Fibroblast of skin of abdomen (primary cell): ENCODE data around the gene PPARD. TPM values are rescaled to one million over a fixed set of nuclear protein-coding genes. Genes with fewer than 3 reads are reported as not detected.
A peak's percentile ranks its signal among the peaks of the same experiment; 100 is the strongest.
"Not testable (repeated sequence)": the region's sequence is repeated elsewhere in the genome, so short reads cannot be mapped to it uniquely, and the experiment has no call there.

Source experiments
- DNase-seq: peaks from one replicate; pipeline ENCODE4 v3.0.0-alpha.2; 2013
- polyA plus RNA-seq, 2 experiments: library from polyadenylated mRNA; unstranded; fragments of 120-200 nt; gene quantifications; one replicate each; pipeline ENCODE4 v1.2.1, GENCODE V29; 2013; ENCODE audit not compliant: insufficient read length in 2 of 2

Gene PPARD
- 41.2 TPM for polyA plus RNA-seq (2013, experiment 1 of 2; ENCODE audit: insufficient read length)
- polyA plus RNA-seq (2013, experiment 2 of 2; ENCODE audit: insufficient read length), result 41.2 TPM

DNA sequence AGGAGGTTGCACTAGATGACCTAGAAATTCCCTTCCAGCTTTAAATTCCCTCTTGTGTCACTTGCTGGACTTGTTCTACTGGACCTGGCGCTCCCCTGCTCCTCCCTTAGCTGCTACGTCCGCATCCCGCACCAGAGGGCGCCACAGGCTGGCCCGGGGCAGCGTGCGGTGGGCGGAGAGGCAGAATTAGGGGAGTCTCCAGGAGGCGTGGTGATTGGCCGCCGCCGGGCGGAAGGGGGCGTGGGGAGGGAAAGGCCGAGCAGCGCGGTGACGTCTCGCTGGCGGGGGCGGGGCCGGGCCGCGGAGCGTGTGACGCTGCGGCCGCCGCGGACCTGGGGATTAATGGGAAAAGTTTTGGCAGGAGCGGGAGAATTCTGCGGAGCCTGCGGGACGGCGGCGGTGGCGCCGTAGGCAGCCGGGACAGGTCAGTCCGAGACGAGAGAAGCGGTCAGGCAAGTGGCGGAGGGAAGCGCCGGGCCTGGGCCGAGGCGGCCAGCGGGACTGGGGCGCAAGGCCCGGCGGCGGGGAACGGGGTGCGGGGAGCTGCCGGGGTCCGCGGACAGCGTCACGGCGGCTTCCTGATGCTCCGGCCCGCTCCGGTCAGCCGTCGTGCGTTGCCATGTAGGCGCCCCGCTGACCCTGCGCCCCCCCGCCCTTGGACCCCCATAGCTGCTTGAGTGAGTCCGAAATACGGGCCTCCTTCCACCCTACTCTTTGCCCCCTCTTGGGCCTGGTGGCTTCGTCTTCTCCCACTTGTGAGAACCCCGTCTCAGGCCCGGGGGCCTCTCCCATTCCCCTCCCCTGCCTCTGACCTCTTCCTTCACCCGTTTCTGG lies at the start of gene PPARD:
TSS of gene PPARD (plus strand) at position 301 of the 834 bp plus-strand sequence. CDS start 68,530 bp downstream, outside the sequence.
- peak; percentile 95 for DNase-seq

DNA sequence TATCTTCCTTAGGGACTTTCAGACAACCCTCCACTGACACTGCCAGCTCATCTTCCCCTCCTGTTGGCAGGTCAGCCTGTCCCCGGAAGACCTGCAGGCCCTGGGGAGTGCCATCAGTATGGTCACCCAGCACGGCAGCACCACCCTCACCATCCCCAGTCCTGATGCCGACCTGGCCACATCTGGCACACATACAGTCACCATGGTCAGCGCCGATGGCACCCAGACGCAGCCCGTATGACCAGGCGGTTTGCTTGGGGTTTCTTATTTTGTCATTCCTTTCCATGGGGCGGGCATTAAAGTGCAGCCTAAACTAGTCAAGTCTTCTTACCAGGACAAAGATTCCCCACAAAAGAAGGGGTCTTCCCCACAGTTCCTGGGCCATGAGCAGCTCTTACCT lies 48.7 kb upstream of the PPARD start:
- DNase-seq, result no peak

DNA sequence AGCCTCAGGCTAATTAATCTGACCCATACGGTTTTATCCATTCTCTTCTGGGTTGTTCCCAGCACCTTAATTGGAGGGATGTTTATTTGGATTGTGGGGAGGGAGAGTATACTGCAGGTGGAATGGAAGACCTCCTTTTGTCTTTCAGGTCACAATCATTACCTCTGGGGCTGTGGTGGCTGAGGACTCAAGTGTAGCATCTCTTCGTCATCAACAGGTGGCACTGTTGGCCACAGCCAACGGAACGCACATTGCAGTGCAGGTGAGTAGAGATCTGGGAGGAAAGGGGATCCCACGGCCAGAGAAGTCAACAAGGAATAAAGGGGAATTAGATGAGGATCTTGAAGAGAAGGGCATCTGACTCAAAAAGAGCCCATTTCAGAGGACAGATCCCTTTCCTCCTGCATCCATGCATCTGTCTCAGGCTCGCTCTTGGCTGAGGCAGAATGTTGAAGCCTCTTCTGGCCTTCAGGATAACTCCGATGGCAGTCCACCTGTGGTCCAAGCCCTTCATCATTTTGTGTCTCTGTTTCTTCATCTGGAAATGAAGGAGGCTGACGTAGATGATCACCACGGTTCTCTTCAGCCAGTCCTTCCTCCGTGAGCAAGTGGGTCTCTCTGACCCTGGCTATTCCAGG lies 47.9 kb upstream of the PPARD start:
- DNase-seq, result peak; percentile 24

DNA sequence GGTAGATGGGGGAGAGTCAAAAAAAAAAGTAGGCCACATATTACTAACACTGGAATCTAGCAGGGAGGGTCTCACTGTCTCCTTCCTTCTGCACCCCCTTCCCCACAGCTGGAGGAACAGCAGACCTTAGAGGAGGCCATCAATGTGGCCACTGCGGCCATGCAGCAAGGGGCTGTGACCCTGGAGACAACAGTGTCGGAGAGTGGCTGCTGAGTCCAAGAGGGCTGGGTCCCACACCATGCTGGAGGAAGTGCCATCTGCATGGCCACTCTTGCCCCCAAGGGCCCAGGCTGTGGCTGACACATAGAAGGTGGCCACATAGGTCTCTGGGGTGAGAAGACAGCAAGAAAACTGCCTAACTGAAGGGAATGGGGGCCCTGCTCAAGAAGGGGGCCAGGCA lies 47.3 kb upstream of the PPARD start:
- no peak for DNase-seq

DNA sequence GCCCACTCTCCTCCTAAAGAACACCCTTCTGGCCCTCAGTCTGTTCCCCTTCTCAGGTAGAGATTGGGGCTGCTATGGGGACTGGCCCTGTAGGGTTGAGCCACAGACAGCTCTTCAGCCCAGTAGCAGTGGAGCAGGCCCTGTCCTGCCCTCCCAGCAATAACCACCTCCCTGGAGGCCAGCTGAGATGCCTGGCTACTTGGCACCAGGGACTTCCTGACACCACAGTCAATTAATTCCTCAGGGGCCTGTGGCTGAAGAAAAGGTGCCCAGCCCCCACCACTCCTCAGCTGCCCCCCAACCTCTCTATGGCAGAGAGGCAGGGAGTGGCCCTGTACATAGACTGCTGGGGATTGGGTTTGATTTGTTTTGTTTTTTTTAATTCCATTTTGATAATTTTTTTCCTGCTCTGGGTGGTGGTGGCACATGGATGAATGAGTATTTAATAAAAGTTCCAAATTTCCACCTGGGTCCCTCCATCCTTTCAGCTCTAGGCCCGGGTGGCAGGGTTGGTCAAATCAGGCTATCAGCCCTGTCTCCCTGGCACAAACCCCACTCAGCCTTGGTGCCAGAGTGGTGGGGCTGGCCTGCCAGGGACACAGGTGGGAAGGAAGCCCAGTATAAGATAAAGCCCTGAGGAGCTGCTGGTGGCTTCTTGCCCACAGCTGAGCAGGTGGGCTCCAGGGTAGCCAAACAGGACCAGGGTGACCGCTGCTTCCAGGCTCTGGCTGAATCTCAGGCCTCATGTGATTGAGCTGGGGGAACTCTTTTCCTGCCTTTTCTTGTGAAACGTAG lies 46.6 kb upstream of the PPARD start:
- no peak for DNase-seq

DNA sequence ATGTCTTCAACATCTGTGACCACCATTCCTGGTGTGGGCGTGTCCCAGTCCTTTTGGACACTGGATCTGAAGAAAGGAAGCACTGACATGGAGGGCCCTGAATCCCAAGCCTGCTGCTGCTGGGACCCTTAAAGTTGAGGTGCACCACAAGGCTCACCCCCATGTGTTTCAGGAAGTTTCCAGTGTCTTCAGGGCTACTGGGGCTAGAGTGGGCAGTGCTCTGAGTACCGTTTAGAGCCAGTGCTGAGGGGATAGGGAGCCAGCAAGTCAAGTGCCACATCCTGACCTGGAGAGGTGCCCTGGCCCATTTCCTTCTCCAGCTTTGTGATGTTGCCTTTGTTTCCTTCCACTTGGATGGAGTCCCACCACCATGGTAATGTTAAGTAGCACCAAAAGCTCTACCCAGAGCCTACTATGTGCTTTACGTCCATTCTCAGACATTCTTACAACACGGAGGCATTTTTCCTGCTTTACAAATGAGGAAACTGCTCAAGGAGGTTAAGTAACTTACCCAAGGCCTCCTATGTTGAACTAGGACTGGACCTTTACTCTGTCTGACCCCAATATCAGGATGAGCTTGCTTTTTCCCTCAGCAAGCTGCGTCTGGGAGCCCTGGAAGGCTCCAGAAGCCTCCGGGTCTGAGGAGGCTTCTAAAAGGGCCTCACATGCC lies 45.3 kb upstream of the PPARD start:
- DNase-seq, result no peak

DNA sequence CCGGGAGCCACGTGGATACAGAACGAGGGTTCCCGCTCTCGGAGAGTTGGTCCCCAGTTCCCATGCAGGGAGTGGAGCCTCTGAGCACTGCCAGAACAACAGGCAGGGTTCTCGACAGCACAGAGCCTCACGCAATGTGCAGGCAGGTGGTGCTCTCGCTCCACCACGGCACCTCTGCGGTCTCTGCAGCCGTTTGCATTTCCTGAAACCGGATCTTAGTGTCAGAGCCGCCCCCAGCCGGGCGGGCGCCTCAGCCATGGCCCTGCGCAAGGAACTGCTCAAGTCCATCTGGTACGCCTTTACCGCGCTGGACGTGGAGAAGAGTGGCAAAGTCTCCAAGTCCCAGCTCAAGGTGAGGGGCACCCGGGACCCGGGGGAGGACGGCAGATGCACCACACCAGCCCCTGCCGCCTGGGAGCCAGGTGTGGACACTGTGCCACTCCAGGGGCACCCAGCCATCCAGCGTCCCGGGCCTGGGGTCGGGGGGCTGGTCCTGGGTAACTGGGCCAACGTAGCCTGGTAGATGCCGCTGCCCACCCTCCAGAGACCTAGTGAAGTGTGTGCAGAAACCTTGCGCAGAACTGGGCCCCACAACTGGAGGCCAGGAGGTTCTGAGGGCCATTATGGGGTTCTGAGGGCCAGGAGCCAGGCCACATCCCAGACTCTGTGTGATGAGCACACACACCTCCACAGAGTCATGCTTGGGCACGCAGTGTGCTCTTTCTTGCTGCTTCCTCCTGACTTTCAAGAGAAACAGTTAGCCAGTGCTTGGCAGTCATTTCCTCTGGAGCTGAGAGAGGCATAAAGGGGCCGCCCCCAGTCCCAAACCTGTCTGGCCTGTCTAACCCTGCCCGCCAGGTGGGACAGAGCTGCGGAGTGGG lies 44.5 kb upstream of the PPARD start, which contains the start of gene DEF6:
TSS of gene DEF6 (plus strand) at position 218 of the 881 bp plus-strand sequence. CDS start at position 257, 39 bp downstream.
- DNase-seq, result peak; percentile 81

DNA sequence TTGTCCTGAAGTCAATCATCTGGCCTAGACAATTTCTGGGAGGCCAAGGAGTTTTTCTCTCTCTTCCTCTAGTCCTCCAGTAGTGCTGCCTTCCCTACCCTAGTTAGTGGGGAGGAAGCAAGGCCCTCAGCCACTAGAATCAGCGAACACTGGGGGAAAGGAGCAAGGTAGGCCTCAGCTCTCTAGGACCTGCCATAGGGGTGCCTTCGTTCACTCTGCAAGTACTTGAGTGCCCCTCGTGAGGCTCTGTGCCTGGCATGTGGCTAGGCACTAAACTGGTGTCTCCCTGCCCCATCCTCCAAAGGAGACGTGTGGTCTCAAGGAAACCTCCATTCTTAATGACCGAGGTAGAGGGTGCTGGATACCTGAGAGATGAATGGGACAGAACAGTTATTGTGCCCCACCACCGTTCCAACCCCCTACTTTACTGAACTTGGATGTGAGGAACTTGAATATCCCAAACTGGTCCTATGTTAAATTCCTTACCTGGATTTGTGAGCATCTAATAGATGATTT lies 43.7 kb upstream of the PPARD start:
- no peak for DNase-seq

DNA sequence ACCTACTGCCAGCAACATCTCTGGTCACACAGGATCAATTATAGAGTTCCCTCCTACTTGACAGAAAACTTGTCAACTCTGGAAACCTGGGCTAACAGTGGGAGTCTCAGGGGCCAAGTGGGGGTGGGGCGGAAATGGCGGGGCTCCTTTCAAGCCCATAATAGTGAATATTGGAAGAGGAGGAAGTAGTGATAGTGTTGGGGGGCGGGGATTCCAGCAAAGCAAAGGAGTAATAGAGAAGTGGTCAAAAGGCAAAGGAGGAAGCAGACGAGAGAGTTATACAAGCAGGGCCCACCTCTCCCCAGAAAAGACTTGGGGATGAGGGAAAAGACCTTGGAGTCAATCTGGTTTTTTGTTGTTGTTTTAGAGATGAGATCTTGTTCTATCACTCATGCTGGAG lies 42.7 kb upstream of the PPARD start:
- DNase-seq, result no peak

DNA sequence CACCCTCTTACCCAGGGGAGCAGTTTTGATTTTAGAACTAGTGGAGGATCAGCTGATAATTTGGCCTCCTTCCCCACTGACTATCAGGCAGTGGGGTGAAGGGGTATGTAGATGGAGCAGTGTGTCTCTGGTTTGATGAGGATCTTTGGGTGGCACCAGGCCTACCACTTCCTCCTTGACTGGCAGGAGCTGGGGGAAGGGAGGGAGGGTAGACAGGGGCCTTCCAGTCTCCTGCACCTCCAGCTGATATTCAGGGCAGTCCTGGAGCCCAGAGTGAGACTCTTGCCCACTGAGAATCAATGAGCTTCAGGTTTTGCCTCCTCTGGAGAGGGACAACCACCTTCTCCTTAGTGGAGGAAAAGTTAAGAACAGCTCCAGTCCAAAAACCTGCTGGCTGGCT lies 41.5 kb upstream of the PPARD start:
- no peak for DNase-seq

DNA sequence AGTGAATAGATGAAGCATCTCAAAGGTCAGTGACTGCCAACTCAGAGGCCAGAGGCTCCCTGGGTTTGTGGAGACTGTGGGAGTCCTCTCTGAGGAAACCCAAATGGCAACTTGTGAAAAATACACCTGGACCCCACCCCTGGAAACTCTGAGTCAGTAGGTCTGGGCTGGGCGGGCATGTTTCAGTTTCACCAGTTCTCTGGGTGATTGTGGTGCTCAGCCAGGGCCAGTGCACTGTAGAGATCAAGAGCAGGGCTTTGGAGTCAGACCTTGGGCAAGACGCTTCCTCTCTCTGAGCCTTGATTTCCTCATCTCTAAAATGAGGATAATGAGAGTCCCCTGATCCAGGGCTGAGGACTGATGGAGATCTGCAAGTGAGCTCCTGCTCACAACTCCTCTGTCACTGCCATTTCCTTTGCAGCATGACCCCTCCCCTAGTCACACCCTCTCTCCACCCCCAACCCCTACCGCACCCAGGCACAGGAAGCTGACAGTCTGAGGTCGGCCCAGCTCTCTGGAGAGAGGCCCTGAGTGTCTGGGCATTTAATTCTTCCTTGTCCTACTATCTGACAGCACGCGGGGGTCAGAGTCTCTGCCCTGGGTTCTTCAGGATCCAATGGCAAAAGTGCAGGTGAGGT lies 39.6 kb upstream of the PPARD start:
- peak; percentile 20 for DNase-seq

DNA sequence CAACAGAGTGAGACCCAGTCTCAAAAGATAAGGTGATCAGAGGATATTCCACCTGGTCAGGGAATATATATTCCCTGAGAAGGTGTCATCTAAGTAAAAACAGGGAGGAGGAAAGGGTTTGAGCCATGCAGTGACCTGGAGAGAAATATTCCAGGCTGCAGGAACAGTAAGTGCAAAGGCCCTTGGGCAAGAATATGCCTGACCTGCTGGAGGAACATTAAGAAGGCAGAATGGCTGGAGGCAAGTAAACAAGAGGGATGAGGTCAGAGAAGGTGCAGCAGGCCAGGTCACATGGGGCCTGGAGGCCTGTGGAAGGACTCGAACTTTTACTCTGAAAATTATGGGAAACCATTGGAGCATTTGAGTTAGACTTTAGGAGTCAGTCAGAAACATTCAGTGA lies 38.1 kb upstream of the PPARD start:
- no peak for DNase-seq

DNA sequence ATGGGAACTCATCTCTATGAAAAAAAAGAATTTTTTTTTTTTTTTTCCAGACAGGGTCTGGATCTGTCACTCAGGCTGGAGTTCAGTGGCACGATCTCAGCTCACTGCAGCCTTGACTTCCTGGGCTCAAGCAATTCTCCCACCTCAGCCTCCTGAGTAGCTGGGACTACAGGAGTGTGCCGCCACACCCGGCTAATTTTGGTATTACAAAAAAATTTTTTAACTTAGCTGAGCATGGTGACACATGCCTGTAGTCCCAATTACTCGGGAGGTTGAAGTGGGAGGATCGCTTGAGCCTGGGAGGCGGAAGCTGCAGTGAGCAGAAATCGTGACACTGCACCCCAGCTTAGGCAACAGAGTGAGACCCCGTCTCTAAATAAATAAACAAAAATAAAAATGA lies 37.2 kb upstream of the PPARD start:
- no peak for DNase-seq

DNA sequence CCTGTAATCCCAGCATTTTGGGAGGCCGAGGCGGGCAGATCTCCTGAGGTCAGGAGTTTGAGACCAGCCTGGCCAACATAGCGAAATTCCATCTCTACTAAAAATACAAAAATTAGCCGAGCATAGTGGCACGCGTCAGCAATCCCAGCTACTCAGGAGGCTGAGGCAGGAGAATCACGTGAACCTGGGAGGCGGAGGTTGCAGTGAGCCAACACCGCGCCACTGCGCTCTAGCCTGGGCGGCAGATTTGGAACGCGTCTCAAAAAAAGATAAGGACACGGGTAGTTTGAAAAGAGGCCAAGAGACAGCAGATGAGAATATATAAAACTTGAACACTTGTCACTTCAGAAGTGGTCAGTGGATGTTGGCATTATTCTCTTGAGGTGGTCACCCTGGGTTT lies 35.2 kb upstream of the PPARD start:
- not testable (repeated sequence) for DNase-seq

DNA sequence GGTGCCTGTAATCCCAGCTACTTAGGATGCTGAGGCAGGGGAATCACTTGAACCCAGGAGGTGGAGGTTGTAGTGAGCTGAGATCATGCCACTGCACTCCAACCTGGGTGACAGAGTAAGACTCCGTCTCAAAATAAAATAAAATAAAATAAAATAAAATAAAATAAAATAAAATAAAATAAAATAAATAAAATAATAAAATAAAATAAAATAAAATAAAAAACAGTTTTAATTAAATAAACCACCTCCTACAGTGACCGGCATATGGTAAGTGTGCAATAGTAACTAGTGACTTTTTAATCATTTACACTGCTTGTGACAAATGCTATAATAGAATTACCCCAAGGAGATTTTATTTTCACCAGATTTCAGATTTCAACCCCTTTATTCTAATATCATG lies 33.8 kb upstream of the PPARD start:
- not testable (repeated sequence) for DNase-seq

DNA sequence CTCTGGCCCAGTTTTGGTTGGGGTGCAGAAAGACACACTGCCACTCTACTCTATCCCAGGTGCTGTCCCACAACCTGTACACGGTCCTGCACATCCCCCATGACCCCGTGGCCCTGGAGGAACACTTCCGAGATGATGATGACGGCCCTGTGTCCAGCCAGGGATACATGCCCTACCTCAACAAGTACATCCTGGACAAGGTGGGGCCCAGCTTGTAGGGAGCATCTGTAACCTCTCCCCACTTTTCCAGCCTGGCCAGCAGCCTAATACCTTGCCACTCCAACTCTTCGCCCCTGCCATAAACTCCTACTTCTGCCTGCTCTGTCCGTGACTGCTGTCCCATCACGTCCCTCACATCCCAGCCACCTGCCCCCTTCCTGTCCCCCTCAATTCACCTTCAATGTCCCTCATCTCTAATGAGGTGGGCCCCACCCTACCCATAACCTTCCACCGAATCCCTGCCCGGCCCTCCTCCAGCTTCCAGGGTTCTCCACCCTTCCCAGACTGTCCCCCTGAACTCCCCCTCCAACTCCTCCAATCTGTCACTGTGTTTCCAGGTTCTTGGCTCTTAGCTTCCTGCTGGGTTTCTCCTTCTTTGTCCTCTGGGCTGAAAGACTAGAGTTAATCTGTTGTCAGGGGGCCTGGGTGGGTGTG lies 32.6 kb upstream of the PPARD start:
- DNase-seq, result no peak

DNA sequence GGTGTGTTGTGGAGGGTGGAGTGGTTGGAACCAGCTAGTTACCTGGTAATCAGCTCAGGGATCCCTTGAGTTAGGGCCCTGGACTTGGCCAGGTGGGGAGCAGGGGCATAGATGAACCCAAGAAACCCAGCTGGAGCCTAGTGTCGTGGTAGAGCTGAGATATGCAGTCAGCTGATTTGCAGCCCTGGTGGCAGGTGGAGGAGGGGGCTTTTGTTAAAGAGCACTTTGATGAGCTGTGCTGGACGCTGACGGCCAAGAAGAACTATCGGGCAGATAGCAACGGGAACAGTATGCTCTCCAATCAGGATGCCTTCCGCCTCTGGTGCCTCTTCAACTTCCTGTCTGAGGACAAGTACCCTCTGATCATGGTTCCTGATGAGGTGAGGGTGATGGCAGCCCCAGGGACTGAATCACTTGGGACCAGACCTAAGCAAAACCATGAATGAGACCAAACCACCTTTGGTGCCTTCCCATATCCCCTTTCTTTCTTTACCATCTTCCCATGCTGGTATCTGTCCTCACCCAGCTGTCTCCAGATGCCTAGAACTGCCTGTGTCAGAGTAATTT lies 32.0 kb upstream of the PPARD start:
- DNase-seq, result no peak

DNA sequence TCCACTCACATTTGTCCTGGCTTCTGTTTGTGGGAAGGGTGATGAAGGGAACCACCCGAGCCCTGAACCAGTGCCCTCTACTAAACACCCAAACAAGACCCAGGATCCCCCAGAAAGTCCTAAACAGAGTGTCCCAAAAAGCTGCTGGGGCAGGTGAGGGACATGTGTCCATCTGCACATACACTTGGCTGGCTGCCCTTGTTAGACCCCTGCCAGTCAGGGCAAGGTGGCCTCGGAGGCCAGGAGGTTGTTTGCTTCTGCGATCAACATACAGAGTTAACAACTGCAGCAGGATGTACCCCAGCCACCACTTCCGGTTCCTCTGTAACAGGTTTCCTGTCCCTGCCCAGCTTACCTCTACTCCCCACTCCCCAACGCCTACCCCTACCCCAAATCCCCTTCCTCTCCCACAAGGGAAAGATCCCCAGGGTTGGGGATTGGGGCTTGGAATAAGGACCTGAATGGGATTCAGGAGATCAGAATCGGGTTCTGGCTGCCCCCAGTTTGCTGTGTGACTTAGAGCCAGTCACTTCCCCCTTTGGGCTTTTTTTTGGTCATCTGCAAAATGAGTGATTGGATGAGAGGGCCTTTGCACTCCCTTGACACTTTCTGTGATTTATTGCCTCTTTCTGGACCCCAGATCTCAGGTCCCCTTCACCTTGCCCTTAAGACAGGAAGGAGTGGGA lies 30.8 kb upstream of the PPARD start:
- no peak for DNase-seq
